Measurements from ENCODE around the gene FCSK. TPM values are rescaled to one million over a fixed set of nuclear protein-coding genes. Genes with fewer than 3 reads are reported as not detected.

FCSK gene
- total and polyA plus RNA-seq, 9 donors: 5.1 to 29.4 (median 20.0) TPM

GRCh38 chr16:70475054-70475871 is 20.9 kb downstream of the FCSK start:
- Histone ChIP-seq H3K27me3 (no peaks in the 10 kb centered on the region), H3K27ac (no peak overlapping the region), H3K36me3 (peaks cover 3% of the 10 kb centered on the region), H3K4me3 (no peak overlapping the region), H3K9me3 (no peaks in the 10 kb centered on the region), H3K4me1 (ENCODE audit: insufficient read depth) (no peaks in the 10 kb centered on the region)
- WGBS, 3 donors: 84 to 86% (median 84%) methylated on average over 22 to 24 of the region's 24 CpGs
- intact Hi-C loops (cut with DNase I): no loop called here
- no peak for TF ChIP-seq POLR2A (IDR thresholded peaks at IDR 0.05)
- no peak for TF ChIP-seq EP300 (IDR thresholded peaks at IDR 0.05)
- no peak for DNase-seq

GRCh38 chr16:70476272-70477020 is 22.1 kb downstream of the FCSK start:
- TF ChIP-seq, protein P1, sequence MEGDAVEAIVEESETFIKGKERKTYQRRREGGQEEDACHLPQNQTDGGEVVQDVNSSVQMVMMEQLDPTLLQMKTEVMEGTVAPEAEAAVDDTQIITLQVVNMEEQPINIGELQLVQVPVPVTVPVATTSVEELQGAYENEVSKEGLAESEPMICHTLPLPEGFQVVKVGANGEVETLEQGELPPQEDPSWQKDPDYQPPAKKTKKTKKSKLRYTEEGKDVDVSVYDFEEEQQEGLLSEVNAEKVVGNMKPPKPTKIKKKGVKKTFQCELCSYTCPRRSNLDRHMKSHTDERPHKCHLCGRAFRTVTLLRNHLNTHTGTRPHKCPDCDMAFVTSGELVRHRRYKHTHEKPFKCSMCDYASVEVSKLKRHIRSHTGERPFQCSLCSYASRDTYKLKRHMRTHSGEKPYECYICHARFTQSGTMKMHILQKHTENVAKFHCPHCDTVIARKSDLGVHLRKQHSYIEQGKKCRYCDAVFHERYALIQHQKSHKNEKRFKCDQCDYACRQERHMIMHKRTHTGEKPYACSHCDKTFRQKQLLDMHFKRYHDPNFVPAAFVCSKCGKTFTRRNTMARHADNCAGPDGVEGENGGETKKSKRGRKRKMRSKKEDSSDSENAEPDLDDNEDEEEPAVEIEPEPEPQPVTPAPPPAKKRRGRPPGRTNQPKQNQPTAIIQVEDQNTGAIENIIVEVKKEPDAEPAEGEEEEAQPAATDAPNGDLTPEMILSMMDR (IDR thresholded peaks at IDR 0.05): no peak
- TF ChIP-seq POLR2A (IDR thresholded peaks at IDR 0.05) (no peak), EP300 (IDR thresholded peaks at IDR 0.05) (no peak)
- H3K4me3 ChIP-seq: no peak overlapping the region
- 81 to 85% (median 84%) methylated on average over 13 of the region's 13 CpGs for WGBS, 3 donors
- H3K27ac ChIP-seq: no peak overlapping the region
- DNase-seq: no peak
- no peaks in the 10 kb centered on the region for H3K27me3 ChIP-seq
- no peaks in the 10 kb centered on the region for H3K9me3 ChIP-seq
- intact Hi-C loops (cut with DNase I): no loop called here
- H3K36me3 ChIP-seq: peaks cover 3% of the 10 kb centered on the region
- H3K4me1 ChIP-seq (ENCODE audit: insufficient read depth): no peaks in the 10 kb centered on the region

DNA sequence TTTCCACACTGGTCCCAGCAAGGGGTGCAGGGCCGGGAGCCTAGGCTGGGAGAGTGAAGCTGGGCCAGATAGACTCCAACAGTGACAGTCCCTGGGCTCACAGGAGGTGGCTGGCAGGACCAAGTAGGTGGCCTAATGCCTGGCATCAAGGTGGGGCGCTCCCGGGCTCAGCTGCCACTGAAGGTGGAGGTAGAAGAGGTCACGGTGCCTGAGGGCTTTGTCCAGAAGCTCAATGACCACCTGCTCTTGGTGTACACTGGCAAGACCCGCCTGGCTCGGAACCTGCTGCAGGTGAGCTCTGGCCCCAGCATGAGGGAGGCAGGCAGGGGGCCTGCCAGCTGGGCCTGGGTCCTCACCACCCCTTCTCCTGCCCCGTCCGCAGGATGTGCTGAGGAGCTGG is 23.8 kb downstream of the FCSK start:
- 92 to 96% (median 93%) methylated on average over 8 of the region's 8 CpGs for WGBS, 3 donors
- H3K27ac ChIP-seq: no peak overlapping the region
- DNase-seq: no peak
- intact Hi-C loops (cut with DNase I): no loop called here
- no peaks in the 10 kb centered on the region for H3K27me3 ChIP-seq
- no peaks in the 10 kb centered on the region for H3K4me1 ChIP-seq (ENCODE audit: insufficient read depth)
- no peaks in the 10 kb centered on the region for H3K9me3 ChIP-seq
- TF ChIP-seq POLR2A (IDR thresholded peaks at IDR 0.05): no peak
- TF ChIP-seq, protein P1 (IDR thresholded peaks at IDR 0.05): no peak
- TF ChIP-seq EP300 (IDR thresholded peaks at IDR 0.05): no peak
- no peak overlapping the region for H3K4me3 ChIP-seq
- H3K36me3 ChIP-seq: peaks cover 3% of the 10 kb centered on the region

- TF ChIP-seq EP300 (IDR thresholded peaks at IDR 0.05) (no peak), POLR2A (IDR thresholded peaks at IDR 0.05) (no peak)
- TF ChIP-seq, protein P1 (IDR thresholded peaks at IDR 0.05): no peak
- no peaks in the 10 kb centered on the region for H3K27me3 ChIP-seq
- DNase-seq: no peak
- H3K4me1 ChIP-seq (ENCODE audit: insufficient read depth): no peaks in the 10 kb centered on the region
- intact Hi-C loops (cut with DNase I): no loop called here
- no peak overlapping the region for H3K27ac ChIP-seq
- no peaks in the 10 kb centered on the region for H3K9me3 ChIP-seq
- WGBS, 3 donors: 55 to 62% (median 59%) methylated on average over 10 of the region's 10 CpGs
- no peak overlapping the region for H3K4me3 ChIP-seq
- H3K36me3 ChIP-seq: peaks cover 3% of the 10 kb centered on the region
Observed at GRCh38 chr16:70478912-70479341, 24.5 kb downstream of the FCSK start.
